ENCODE results near the gene KIZ. TPM values are rescaled to one million over a fixed set of nuclear protein-coding genes. Genes with fewer than 3 reads are reported as not detected.

KIZ gene
- total RNA-seq, 4 donors from 2014 or later: 21.1 to 66.6 (median 34.6) TPM

- no peak for TF ChIP-seq POLR2A (IDR thresholded peaks at IDR 0.05)
- TF ChIP-seq, protein P1, sequence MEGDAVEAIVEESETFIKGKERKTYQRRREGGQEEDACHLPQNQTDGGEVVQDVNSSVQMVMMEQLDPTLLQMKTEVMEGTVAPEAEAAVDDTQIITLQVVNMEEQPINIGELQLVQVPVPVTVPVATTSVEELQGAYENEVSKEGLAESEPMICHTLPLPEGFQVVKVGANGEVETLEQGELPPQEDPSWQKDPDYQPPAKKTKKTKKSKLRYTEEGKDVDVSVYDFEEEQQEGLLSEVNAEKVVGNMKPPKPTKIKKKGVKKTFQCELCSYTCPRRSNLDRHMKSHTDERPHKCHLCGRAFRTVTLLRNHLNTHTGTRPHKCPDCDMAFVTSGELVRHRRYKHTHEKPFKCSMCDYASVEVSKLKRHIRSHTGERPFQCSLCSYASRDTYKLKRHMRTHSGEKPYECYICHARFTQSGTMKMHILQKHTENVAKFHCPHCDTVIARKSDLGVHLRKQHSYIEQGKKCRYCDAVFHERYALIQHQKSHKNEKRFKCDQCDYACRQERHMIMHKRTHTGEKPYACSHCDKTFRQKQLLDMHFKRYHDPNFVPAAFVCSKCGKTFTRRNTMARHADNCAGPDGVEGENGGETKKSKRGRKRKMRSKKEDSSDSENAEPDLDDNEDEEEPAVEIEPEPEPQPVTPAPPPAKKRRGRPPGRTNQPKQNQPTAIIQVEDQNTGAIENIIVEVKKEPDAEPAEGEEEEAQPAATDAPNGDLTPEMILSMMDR (IDR thresholded peaks at IDR 0.05 in 4 of 5, conservative IDR thresholded peaks at IDR 0.05 in 1 of 5): no peak
- H3K4me3 ChIP-seq: no peak overlapping the region
- no peaks in the 10 kb centered on the region for H3K9me3 ChIP-seq
- in situ Hi-C loops (cut with MboI; ENCODE audit: low sequenced_read_pairs in 4 of 4): no loop called here
- no peak for DNase-seq
- H3K27ac ChIP-seq: no peak overlapping the region
- peaks cover 0 to 26% of the 10 kb centered on the region in 2 donors for H3K36me3 ChIP-seq
- no peaks in the 10 kb centered on the region for H3K27me3 ChIP-seq
- ATAC-seq: no peak
- H3K4me1 ChIP-seq: no peaks in the 10 kb centered on the region
- intact Hi-C loops (cut with DNase I; ENCODE audit: low total_unique reads): no loop called here
Observed at GRCh38 chr20:21159658-21160380, 33.9 kb downstream of the KIZ start.

DNA sequence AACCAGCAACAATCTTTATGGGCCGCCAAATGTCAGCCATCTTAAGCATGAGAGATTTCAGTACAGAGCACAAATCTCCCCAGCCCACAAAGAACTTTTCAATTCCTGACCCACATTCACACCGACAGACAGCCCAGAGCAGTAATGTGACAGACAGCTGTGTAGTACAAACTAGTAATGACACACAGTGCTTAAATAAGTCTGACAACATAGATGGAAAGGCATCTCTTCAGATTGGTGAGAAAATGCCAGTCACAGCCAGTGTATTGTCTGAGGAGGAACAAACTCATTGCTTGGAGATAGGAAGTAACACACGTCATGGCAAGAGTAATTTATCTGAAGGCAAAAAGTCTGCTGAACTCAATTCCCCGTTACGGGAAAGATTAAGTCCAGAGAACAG, 36.0 kb downstream of the KIZ start:
- Histone ChIP-seq H3K4me1 (no peaks in the 10 kb centered on the region), H3K27me3 (no peaks in the 10 kb centered on the region), H3K36me3 (peaks cover 0 to 29% of the 10 kb centered on the region in 2 donors), H3K4me3 (no peak overlapping the region), H3K9me3 (no peaks in the 10 kb centered on the region), H3K27ac (peak overlapping the region in 3 of 4 donors; percentile 29 to 53 (median 51))
- TF ChIP-seq POLR2A (IDR thresholded peaks at IDR 0.05): peak in 1 of 2 donors; percentile 14
- TF ChIP-seq, protein P1 (IDR thresholded peaks at IDR 0.05 in 4 of 5, conservative IDR thresholded peaks at IDR 0.05 in 1 of 5): no peak
- ATAC-seq: peak; percentile 60 to 95
- intact Hi-C loops (cut with DNase I; ENCODE audit: low total_unique reads) (no loop called here), in situ Hi-C loops (cut with MboI; ENCODE audit: low sequenced_read_pairs in 4 of 4) (no loop called here)
- no peak for DNase-seq

DNA sequence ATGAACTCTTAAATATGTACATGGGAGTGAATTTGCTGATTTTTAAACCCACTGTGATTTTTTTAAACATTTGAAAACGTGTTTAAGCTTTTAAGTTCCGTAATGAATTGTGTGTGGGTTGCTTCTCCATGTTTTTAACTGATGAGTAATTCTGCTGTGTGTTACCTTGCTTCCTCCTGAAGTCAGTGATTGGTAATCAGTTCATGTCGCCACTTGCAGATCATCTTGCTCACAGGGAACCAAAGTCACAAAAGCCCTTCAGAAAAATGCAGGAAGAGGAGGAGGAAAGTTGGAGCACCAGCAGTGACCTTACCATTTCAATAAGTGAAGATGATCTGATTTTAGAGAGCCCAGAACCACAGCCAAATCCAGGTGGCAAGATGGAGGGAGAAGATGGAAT, 36.7 kb downstream of the KIZ start:
- in situ Hi-C loops (cut with MboI; ENCODE audit: low sequenced_read_pairs in 4 of 4) (no loop called here), intact Hi-C loops (cut with DNase I; ENCODE audit: low total_unique reads) (no loop called here)
- no peaks in the 10 kb centered on the region for H3K9me3 ChIP-seq
- no peak for DNase-seq
- H3K27ac ChIP-seq: peak overlapping the region in 2 of 4 donors; percentile 51 to 53
- no peak overlapping the region for H3K4me3 ChIP-seq
- H3K4me1 ChIP-seq: no peaks in the 10 kb centered on the region
- H3K27me3 ChIP-seq: no peaks in the 10 kb centered on the region
- peaks cover 0 to 32% of the 10 kb centered on the region in 2 donors for H3K36me3 ChIP-seq
- ATAC-seq: no peak
- TF ChIP-seq POLR2A (IDR thresholded peaks at IDR 0.05): no peak
- TF ChIP-seq, protein P1 (IDR thresholded peaks at IDR 0.05 in 4 of 5, conservative IDR thresholded peaks at IDR 0.05 in 1 of 5): no peak

DNA sequence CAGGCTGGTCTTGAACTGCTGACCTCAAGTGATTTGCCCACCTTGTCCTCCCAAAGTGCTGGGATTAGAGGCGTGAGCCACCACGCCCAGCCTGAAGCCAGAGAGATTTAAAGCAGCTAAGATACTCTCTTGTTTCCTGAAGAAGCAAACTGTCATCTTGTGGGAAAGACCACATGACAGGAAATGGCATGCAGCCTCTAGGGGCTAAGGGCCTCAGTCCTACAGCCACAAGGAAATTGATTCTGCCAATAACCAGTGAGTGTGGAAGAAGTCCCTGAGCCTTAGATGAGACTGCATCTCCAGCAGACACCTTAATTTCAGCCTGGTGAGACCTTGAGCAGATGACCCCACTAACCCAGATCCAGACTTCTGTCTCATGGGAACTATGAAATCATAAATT, 40.9 kb downstream of the KIZ start:
- no peaks in the 10 kb centered on the region for H3K9me3 ChIP-seq
- H3K4me3 ChIP-seq: no peak overlapping the region
- DNase-seq: no peak
- no peak for ATAC-seq
- no peak for TF ChIP-seq POLR2A (IDR thresholded peaks at IDR 0.05)
- TF ChIP-seq, protein P1 (IDR thresholded peaks at IDR 0.05 in 4 of 5, conservative IDR thresholded peaks at IDR 0.05 in 1 of 5): no peak
- no peak overlapping the region for H3K27ac ChIP-seq
- in situ Hi-C loops (cut with MboI; ENCODE audit: low sequenced_read_pairs in 4 of 4): no loop called here
- intact Hi-C loops (cut with DNase I; ENCODE audit: low total_unique reads): no loop called here
- peaks cover 0 to 4% of the 10 kb centered on the region in 2 donors for H3K4me1 ChIP-seq
- no peaks in the 10 kb centered on the region for H3K27me3 ChIP-seq
- H3K36me3 ChIP-seq: peaks cover 0 to 32% of the 10 kb centered on the region in 2 donors
